GM21528 (cell line): ENCODE results near the gene UGT2A2.

Experiments used
- ATAC-seq: cut with Tn5 transposase; IDR thresholded peaks from one replicate; pipeline ENCODE4 v1.9.1; 2021; ENCODE audit warnings: mild to moderate bottlenecking, moderate library complexity; ENCODE audit not compliant: unreplicated experiment, low FRiP score

UGT2A2 gene

GRCh38 chr4:69577245-69577644 is 62.2 kb downstream of the UGT2A2 start:
- ATAC-seq: no peak

- ATAC-seq: no peak
These were observed 63.1 kb downstream of the UGT2A2 start for GRCh38 chr4:69576251-69576877.

- no peak for ATAC-seq
These were observed 70.7 kb downstream of the UGT2A2 start for GRCh38 chr4:69568787-69569186.

DNA sequence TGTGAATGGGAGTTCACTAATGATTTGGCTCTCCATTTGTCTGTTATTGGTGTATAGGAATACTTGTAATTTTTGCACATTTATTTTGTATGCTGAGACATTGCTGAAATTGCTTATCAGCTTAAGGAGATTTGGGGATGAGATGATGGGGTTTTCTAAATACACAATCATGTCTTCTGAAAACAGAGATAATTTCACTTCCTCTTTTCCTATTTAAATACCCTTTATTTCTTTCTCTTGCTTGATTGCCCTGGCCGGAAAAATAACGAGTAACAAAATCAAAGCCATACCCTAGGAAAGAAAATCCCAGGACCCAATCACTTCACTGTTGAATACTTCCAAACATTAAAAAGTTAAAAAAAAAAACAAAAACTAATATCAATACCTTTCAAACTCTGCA is 76.0 kb downstream of the UGT2A2 start:
- ATAC-seq: no peak

- no peak for ATAC-seq
These were observed 89.8 kb downstream of the UGT2A2 start for GRCh38 chr4:69549651-69550050.

DNA sequence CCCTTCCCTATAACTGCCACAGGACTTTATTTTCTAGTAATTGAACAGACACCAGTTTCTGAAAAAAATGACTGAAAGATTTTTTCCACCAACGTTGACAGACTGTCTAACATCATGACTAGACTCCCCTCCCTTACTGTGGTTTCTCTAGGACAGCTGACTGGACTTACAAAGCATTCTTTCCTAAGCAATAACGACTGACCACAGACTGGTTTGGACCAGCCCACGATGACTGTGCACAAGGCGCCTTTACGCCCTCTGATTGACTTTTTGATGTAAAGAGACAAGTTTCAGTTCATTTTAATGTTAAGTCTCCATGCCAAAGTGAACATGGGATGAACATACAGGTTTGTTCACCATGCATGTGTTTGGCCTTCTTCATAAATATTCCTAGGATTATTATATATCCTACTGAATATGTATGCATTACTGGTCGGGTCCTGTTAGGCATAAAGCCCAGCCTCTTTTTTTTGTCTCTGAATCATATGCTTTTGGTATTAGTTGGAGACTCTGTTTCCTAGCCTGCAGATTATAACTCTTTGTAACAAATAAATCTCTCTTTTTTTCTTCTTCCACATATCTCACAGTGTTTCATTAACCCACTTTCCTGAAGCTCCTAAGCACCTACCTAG is 93.2 kb downstream of the UGT2A2 start:
- no peak for ATAC-seq
